HepG2 (cell line): ENCODE measurements around the gene CNTF. TPM values are rescaled to one million over a fixed set of nuclear protein-coding genes. Genes with fewer than 3 reads are reported as not detected.

Experiments used
- ATAC-seq: fragments of 200-7000 bp; cut with Tn5 transposase; 3 replicates; pipeline ENCODE4 v1.9.1; 2020; ENCODE audit warnings: mild to moderate bottlenecking, moderate library complexity
- BruUV-seq: library from RNA; stranded (reverse); fragments of 400-500 nt; replicated peaks from 2 replicates; lab custom pipeline; 2021; lab: Mats Ljungman, UMichigan
- CTCF ChIA-PET: fragments of 300-600 bp; formaldehyde crosslinking; extraction: SDS; loops from one replicate; lab custom pipeline; 2021; ENCODE audit warnings: low total read pairs, inconsistent platforms, low intra/inter-chr PET ratio; lab: Yijun Ruan, JAX
- POLR2A ChIA-PET: fragments of 350-600 bp; sonication (Branson Sonifier 250); formaldehyde crosslinking; loops from one replicate; lab custom pipeline; 2020; ENCODE audit warnings: antibody characterized with exemption, inconsistent platforms; lab: Yijun Ruan, JAX
- DNase-seq: peaks from one replicate; pipeline ENCODE4 v3.0.0-alpha.2; 2015; ENCODE audit warnings: low spot score
- FAIRE-seq: peaks from 3 replicates; lab custom pipeline; 2011; peaks lifted over from hg19 to GRCh38; lab: Jason Lieb, UNC
- H2AFZ ChIP-seq: one replicate; pipeline ENCODE4 v1.6.1; 2011; ENCODE audit warnings: low read length, inconsistent platforms
- H3K27ac ChIP-seq: fragments of 300-600 bp; 3 replicates; pipeline ENCODE4 v1.8.0; 2011; ENCODE audit warnings: mixed run types, mild to moderate bottlenecking, mixed read lengths, low read length, inconsistent platforms; ENCODE audit not compliant: insufficient read depth; ENCODE audit errors: extremely low read length
- H3K27me3 ChIP-seq, 2 experiments: fragments of 200-600 bp in 1 of 2; 2 replicates in 1 of 2; 3 replicates in 1 of 2; pipeline versions ENCODE4 v1.6.0 to v1.8.0; 2011; ENCODE audit warnings: low read length in 2 of 2, mild to moderate bottlenecking in 2 of 2, moderate library complexity in 2 of 2, inconsistent platforms in 1 of 2; ENCODE audit not compliant: insufficient read depth in 2 of 2, control insufficient read depth in 1 of 2
- H3K36me3 ChIP-seq, 2 experiments: fragments of 200-600 bp in 1 of 2; replicated peaks in 1 of 2; 2 replicates in 1 of 2; 3 replicates in 1 of 2; pipeline versions ENCODE4 v1.5.1 to v1.8.0; 2011; ENCODE audit warnings: low read length in 2 of 2, inconsistent platforms in 1 of 2; ENCODE audit not compliant: insufficient read depth in 2 of 2, control insufficient read depth in 1 of 2
- H3K4me1 ChIP-seq: 2 replicates; pipeline ENCODE4 v1.5.1; 2012; ENCODE audit warnings: low read length, inconsistent platforms; ENCODE audit not compliant: insufficient read depth
- H3K4me2 ChIP-seq: 2 replicates; pipeline ENCODE4 v1.6.0; 2011; ENCODE audit warnings: low read depth, low read length, inconsistent platforms
- H3K4me3 ChIP-seq, 3 experiments: fragments of 200-600 bp in 1 of 3; sonication (generic), shearing (Covaris generic) in 1 of 3; replicated peaks in 1 of 3; 2 replicates each; pipeline ENCODE4 v1.5.1; 2011 to 2016; ENCODE audit warnings: low read length in 3 of 3, inconsistent platforms in 2 of 3, low read depth in 2 of 3, mild to moderate bottlenecking in 2 of 3, control low read depth in 1 of 3, mixed read lengths in 1 of 3; ENCODE audit not compliant: insufficient read depth in 1 of 3
- H3K79me2 ChIP-seq: one replicate; pipeline ENCODE4 v1.6.1; 2011; ENCODE audit warnings: low read length, inconsistent platforms; ENCODE audit not compliant: insufficient read depth
- H3K9ac ChIP-seq: 2 replicates; pipeline ENCODE4 v1.6.0; 2011; ENCODE audit warnings: mild to moderate bottlenecking, low read depth, low read length, inconsistent platforms; ENCODE audit not compliant: insufficient read depth
- H3K9me3 ChIP-seq: 2 replicates; pipeline ENCODE4 v1.5.1; 2012; ENCODE audit warnings: mild to moderate bottlenecking, low read length
- H4K20me1 ChIP-seq: 2 replicates; pipeline ENCODE4 v1.6.0; 2011; ENCODE audit warnings: inconsistent platforms, mild to moderate bottlenecking, low read length, moderate library complexity; ENCODE audit not compliant: insufficient read depth
- BCLAF1 ChIP-seq: fragments of 450-650 bp; IDR thresholded peaks from 2 replicates; pipeline ENCODE4 v1.6.1; 2017; ENCODE audit warnings: mild to moderate bottlenecking
- EZH2 ChIP-seq: conservative IDR thresholded peaks from 2 replicates; pipeline ENCODE4 v1.6.1; 2012; ENCODE audit warnings: mild to moderate bottlenecking, low read depth, low read length, moderate library complexity
- FOXA1 ChIP-seq, 2 experiments: fragments of 450-650 bp in 1 of 2; sonication (generic) in 1 of 2; formaldehyde crosslinking in 1 of 2; IDR thresholded peaks; 2 replicates each; pipeline versions ENCODE4 v1.4.0 to v1.6.1; 2016 to 2020; ENCODE audit warnings: missing genetic modification reagents in 1 of 2
- FOXO1 ChIP-seq: sonication (generic); formaldehyde crosslinking; IDR thresholded peaks from 2 replicates; pipeline ENCODE4 v1.4.0; 2020; ENCODE audit warnings: missing genetic modification reagents
- GLI4 ChIP-seq: sonication (generic); formaldehyde crosslinking; IDR thresholded peaks from 2 replicates; pipeline ENCODE4 v1.5.1; 2020; ENCODE audit warnings: missing genetic modification reagents, mild to moderate bottlenecking, moderate library complexity, borderline replicate concordance
- MZF1 ChIP-seq: sonication (generic); formaldehyde crosslinking; IDR thresholded peaks from 2 replicates; pipeline ENCODE4 v1.8.1; 2023; ENCODE audit warnings: mild to moderate bottlenecking, missing genetic modification reagents, borderline replicate concordance
- NFKBIZ ChIP-seq: IDR thresholded peaks from 2 replicates; pipeline ENCODE4 v1.6.1; 2018; ENCODE audit warnings: missing genetic modification reagents, missing compliant biosample characterization
- ZFYVE20 ChIP-seq: sonication (generic); formaldehyde crosslinking; IDR thresholded peaks from 2 replicates; pipeline ENCODE4 v1.8.0; 2023; ENCODE audit warnings: low read depth, mild to moderate bottlenecking, moderate library complexity, missing genetic modification reagents, borderline replicate concordance
- ZNF232 ChIP-seq: sonication (generic); formaldehyde crosslinking; IDR thresholded peaks from 2 replicates; pipeline ENCODE4 v1.4.0; 2020; ENCODE audit warnings: missing genetic modification reagents, borderline replicate concordance
- ZNF235 ChIP-seq: sonication (generic); formaldehyde crosslinking; IDR thresholded peaks from 2 replicates; pipeline ENCODE4 v1.8.1; 2023; ENCODE audit warnings: mild to moderate bottlenecking, missing genetic modification reagents, borderline replicate concordance
- ZNF3 ChIP-seq: IDR thresholded peaks from 2 replicates; pipeline ENCODE4 v1.7.0; 2017; ENCODE audit warnings: inconsistent platforms
- ZNF354B ChIP-seq: sonication (generic); formaldehyde crosslinking; IDR thresholded peaks from 2 replicates; pipeline ENCODE4 v1.8.0; 2022; ENCODE audit warnings: mild to moderate bottlenecking, missing genetic modification reagents
- ZNF839 ChIP-seq: sonication (generic); formaldehyde crosslinking; IDR thresholded peaks from 2 replicates; pipeline ENCODE4 v1.4.0; 2020; ENCODE audit warnings: missing genetic modification reagents, mild to moderate bottlenecking, borderline replicate concordance
- ZSCAN29 ChIP-seq: sonication (generic); formaldehyde crosslinking; conservative IDR thresholded peaks from 2 replicates; pipeline ENCODE4 v1.4.0; 2020; ENCODE audit warnings: mild to moderate bottlenecking, missing genetic modification reagents
- WGBS: methylation state at CpG from one replicate; pipeline ENCODE4 v1.1.6; 2017; ENCODE audit warnings: low lambda C conversion rate; 5-methylcytosine and 5-hydroxymethylcytosine counted together
- in situ Hi-C: cut with HindIII; loops from 2 replicates; pipeline ENCODE4 v1.10.0; 2017; ENCODE audit warnings: low pct_unique_long_range_greater_than_20kb; ENCODE audit not compliant: extremely low pct_ligation_motif_present
- intact Hi-C: fragments of 100-400 bp; cut with micrococcal nuclease; formaldehyde crosslinking; loops from one replicate; pipeline ENCODE4 v1.10.0; 2022; ENCODE audit not compliant: unreplicated experiment
- polyA plus RNA-seq, 8 experiments: library from polyadenylated mRNA; depleted of rRNA in 3 of 8; stranded (reverse) in 7 of 8; unstranded in 1 of 8; fragments of >200 nt; fragmentation: Illumina TruSeq in 4 of 8; extraction: Trizol in 4 of 8; gene quantifications; 2 replicates each; pipeline versions ENCODE4 v1.2.1 to v1.2.3, GENCODE V29; 2011 to 2016; ENCODE audit warnings: low read depth in 4 of 8, missing spikeins in 1 of 8, mixed read lengths in 1 of 8; ENCODE audit not compliant: insufficient read depth in 1 of 8
- total RNA-seq, 5 experiments: library from RNA; depleted of rRNA; stranded (reverse); fragments of >200 nt; fragmentation: Illumina TruSeq; extraction: Trizol; gene quantifications; 2 replicates each; pipeline ENCODE4 v1.2.3, GENCODE V29; 2016; ENCODE audit warnings: low read depth in 1 of 5
- TF ChIP-seq, protein P1 (sequence below): sonication (generic); formaldehyde crosslinking; conservative IDR thresholded peaks from 2 replicates; pipeline ENCODE4 v1.5.0; 2020; ENCODE audit warnings: missing genetic modification reagents
- TF ChIP-seq, protein P2 (sequence below): sonication (generic); formaldehyde crosslinking; IDR thresholded peaks from 2 replicates; pipeline ENCODE4 v1.9.0; 2021; ENCODE audit warnings: missing genetic modification reagents, borderline replicate concordance

The CNTF gene
- total and polyA plus RNA-seq, 2 of the 13 experiments (the other 11 are each of a cell fraction or from before 2014, with no cell fraction given), result 0.51 to 2.3 TPM

- WGBS, result 26% methylated on average over 2 of the region's 2 CpGs
- POLR2A ChIA-PET, result no interaction called here
- intact Hi-C loops, result no loop called here
- Histone ChIP-seq H4K20me1 (no peaks in the 10 kb centered on the region), H3K27ac (no peak overlapping the region), H3K4me1 (no peaks in the 10 kb centered on the region), H3K27me3 (no peaks in the 10 kb centered on the region), H2AFZ (no peak overlapping the region), H3K9me3 (no peaks in the 10 kb centered on the region), H3K4me3 (no peak overlapping the region), H3K36me3 (no peaks in the 10 kb centered on the region), H3K79me2 (no peaks in the 10 kb centered on the region), H3K9ac (no peak overlapping the region), H3K4me2 (no peak overlapping the region)
- BruUV-seq, result no TSS peak
- CTCF ChIA-PET, result no interaction called here
- no peak for TF ChIP-seq FOXO1
- TF ChIP-seq, protein P1, sequence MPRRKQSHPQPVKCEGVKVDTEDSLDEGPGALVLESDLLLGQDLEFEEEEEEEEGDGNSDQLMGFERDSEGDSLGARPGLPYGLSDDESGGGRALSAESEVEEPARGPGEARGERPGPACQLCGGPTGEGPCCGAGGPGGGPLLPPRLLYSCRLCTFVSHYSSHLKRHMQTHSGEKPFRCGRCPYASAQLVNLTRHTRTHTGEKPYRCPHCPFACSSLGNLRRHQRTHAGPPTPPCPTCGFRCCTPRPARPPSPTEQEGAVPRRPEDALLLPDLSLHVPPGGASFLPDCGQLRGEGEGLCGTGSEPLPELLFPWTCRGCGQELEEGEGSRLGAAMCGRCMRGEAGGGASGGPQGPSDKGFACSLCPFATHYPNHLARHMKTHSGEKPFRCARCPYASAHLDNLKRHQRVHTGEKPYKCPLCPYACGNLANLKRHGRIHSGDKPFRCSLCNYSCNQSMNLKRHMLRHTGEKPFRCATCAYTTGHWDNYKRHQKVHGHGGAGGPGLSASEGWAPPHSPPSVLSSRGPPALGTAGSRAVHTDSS, result no peak
- no peak for TF ChIP-seq EZH2
- TF ChIP-seq ZSCAN29, result no peak
- TF ChIP-seq FOXA1 (IDR thresholded peaks at IDR 0.05), result no peak
- TF ChIP-seq FOXA1 (CRISPR knock-in tag; IDR thresholded peaks at IDR 0.05), result no peak
- no peak for TF ChIP-seq ZNF232
- TF ChIP-seq, protein P2, sequence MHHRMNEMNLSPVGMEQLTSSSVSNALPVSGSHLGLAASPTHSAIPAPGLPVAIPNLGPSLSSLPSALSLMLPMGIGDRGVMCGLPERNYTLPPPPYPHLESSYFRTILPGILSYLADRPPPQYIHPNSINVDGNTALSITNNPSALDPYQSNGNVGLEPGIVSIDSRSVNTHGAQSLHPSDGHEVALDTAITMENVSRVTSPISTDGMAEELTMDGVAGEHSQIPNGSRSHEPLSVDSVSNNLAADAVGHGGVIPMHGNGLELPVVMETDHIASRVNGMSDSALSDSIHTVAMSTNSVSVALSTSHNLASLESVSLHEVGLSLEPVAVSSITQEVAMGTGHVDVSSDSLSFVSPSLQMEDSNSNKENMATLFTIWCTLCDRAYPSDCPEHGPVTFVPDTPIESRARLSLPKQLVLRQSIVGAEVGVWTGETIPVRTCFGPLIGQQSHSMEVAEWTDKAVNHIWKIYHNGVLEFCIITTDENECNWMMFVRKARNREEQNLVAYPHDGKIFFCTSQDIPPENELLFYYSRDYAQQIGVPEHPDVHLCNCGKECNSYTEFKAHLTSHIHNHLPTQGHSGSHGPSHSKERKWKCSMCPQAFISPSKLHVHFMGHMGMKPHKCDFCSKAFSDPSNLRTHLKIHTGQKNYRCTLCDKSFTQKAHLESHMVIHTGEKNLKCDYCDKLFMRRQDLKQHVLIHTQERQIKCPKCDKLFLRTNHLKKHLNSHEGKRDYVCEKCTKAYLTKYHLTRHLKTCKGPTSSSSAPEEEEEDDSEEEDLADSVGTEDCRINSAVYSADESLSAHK, result no peak
- TF ChIP-seq MZF1 (CRISPR knock-in tag), result no peak
- TF ChIP-seq ZNF235, result no peak
- TF ChIP-seq NFKBIZ, result no peak
- TF ChIP-seq GLI4, result no peak
- TF ChIP-seq ZNF354B (CRISPR knock-in tag), result no peak
- TF ChIP-seq ZNF839 (CRISPR knock-in tag), result no peak
- no peak for TF ChIP-seq ZFYVE20 (CRISPR knock-in tag)
- TF ChIP-seq ZNF3, result no peak
- TF ChIP-seq BCLAF1, result no peak
- DNase-seq (no peak), FAIRE-seq (no peak), ATAC-seq (no peak)
- in situ Hi-C loops, result no loop called here
Observed at GRCh38 chr11:58639669-58640068, 17.2 kb downstream of the CNTF start.
